Measurements from ENCODE around the gene CEACAM7.
A peak's percentile ranks its signal among the peaks of the same experiment; 100 is the strongest.

CEACAM7 gene

GRCh38 chr19:41694831-41695635 lies 7.0 kb upstream of the CEACAM7 start:
- DNase-seq (ENCODE audit: low read depth): no peak
- H3K4me3 ChIP-seq (ENCODE audit: low read length): no peak overlapping the region
- TF ChIP-seq, protein P1, sequence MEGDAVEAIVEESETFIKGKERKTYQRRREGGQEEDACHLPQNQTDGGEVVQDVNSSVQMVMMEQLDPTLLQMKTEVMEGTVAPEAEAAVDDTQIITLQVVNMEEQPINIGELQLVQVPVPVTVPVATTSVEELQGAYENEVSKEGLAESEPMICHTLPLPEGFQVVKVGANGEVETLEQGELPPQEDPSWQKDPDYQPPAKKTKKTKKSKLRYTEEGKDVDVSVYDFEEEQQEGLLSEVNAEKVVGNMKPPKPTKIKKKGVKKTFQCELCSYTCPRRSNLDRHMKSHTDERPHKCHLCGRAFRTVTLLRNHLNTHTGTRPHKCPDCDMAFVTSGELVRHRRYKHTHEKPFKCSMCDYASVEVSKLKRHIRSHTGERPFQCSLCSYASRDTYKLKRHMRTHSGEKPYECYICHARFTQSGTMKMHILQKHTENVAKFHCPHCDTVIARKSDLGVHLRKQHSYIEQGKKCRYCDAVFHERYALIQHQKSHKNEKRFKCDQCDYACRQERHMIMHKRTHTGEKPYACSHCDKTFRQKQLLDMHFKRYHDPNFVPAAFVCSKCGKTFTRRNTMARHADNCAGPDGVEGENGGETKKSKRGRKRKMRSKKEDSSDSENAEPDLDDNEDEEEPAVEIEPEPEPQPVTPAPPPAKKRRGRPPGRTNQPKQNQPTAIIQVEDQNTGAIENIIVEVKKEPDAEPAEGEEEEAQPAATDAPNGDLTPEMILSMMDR (conservative IDR thresholded peaks at IDR 0.05; ENCODE audit: low read length): no peak

- no peak overlapping the region for H3K4me3 ChIP-seq (ENCODE audit: low read length)
- TF ChIP-seq, protein P1 (conservative IDR thresholded peaks at IDR 0.05; ENCODE audit: low read length): no peak
- DNase-seq (ENCODE audit: low read depth): no peak
Measured at GRCh38 chr19:41694196-41694595, 6.1 kb upstream of the CEACAM7 start.

- TF ChIP-seq, protein P1 (conservative IDR thresholded peaks at IDR 0.05; ENCODE audit: low read length): peak; percentile 61
- no peak for DNase-seq (ENCODE audit: low read depth)
- H3K4me3 ChIP-seq (ENCODE audit: low read length): no peak overlapping the region
Measured at GRCh38 chr19:41691268-41691970, 3.3 kb upstream of the CEACAM7 start.

DNA sequence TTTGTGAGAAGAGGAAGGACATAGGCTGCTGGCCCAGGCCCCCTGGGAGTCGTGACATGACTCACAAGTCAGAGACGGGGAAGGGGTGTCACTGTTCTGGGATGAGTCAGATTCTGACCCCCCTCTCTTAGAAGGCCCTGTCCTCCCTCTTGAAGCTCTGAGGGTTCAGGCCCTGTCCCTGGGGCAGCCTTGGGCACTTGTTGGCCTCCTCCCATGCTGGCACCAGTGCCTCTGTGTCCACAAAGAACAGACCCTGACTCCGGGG lies 2.7 kb upstream of the CEACAM7 start:
- DNase-seq (ENCODE audit: low read depth): no peak
- H3K4me3 ChIP-seq (ENCODE audit: low read length): no peak overlapping the region
- TF ChIP-seq, protein P1 (conservative IDR thresholded peaks at IDR 0.05; ENCODE audit: low read length): no peak

GRCh38 chr19:41689993-41690800 lies 2.1 kb upstream of the CEACAM7 start:
- DNase-seq (ENCODE audit: low read depth): no peak
- TF ChIP-seq, protein P1 (conservative IDR thresholded peaks at IDR 0.05; ENCODE audit: low read length): no peak
- H3K4me3 ChIP-seq (ENCODE audit: low read length): no peak overlapping the region

DNA sequence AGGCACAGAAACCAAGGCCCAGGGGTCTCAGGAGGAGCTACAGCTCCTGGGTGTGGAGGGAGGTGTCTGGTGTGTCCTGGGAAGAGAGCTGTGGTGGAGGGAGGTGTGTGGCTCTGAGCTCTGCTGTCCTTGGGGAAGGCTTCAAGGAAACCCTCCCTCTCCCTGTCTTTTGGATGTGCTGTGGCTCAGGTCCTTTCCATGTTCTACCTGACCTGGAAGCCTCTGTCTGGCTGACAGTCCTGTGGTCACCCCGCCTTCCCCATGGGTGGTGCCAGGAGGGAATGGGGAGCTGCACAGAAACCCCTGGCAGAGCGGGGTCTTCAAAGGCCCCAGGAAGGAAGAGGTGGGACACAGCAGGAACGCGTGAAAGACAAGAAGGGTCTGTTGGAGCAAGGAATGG lies 617 bp upstream of the CEACAM7 start:
- DNase-seq (ENCODE audit: low read depth): no peak
- TF ChIP-seq, protein P1 (conservative IDR thresholded peaks at IDR 0.05; ENCODE audit: low read length): no peak
- no peak overlapping the region for H3K4me3 ChIP-seq (ENCODE audit: low read length)
